ENCODE data around the gene RBM20.

DNA sequence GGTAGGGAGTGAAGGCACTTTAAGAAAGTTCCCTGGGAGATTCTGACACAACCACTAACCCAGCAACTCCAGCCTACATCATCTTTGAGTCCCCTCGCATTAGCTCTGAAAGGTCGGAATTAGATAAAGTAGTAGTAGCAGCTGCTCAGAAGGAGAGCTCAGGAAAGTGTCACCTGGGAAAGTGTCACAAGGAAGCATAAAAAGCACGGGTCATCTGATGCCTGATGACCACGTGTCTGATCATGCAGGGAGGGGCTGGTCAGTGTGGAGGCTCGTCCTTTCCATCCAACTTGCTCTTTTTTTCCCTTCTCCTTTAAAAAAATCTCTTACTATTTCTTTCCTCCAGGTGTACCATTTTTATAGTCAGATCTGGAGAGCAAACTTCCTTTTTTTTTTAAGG is 180.5 kb downstream of the RBM20 start:
- TF ChIP-seq YY1 (IDR thresholded peaks at IDR 0.05; ENCODE audit: insufficient read depth, insufficient read length) (no peak), ZNF274 (IDR thresholded peaks at IDR 0.05; ENCODE audit: low read depth, low read length) (no peak)

Data from NT2/D1 (cell line).